K562 treated with DMSO at 1 percent for 12 hours (cell line): Measurements from ENCODE around the gene HSPA5. TPM values are rescaled to one million over a fixed set of nuclear protein-coding genes. Genes with fewer than 3 reads are reported as not detected.

Experiments
- total RNA-seq: library from RNA; unstranded; fragments of 300-600 nt; gene quantifications from 2 replicates; pipeline ENCODE4 v1.2.3, GENCODE V29; 2022; ENCODE audit not compliant: insufficient read depth

HSPA5 gene
- 199 and 353 TPM in 2 replicates for total RNA-seq

GRCh38 chr9:125241000-125241862 is at the start of gene HSPA5:
HSPA5 (minus strand) TSS chr9:125241343; CDS start chr9:125241126, 217 bp downstream.

GRCh38 chr9:125261501-125262293 is 20.6 kb upstream of the HSPA5 start, which contains the start of gene GAPVD1:
GAPVD1 (plus strand) TSS chr9:125261826; CDS start chr9:125298922, 37,096 bp downstream.

GRCh38 chr9:125200216-125201047 is 40.7 kb downstream of the HSPA5 start, which contains the start of gene RABEPK:
RABEPK (plus strand) TSS chr9:125200542; CDS start chr9:125203014, 2,472 bp downstream.

GRCh38 chr9:125189361-125190289 is 51.5 kb downstream of the HSPA5 start, which contains the start of gene PPP6C:
PPP6C (minus strand) TSS chr9:125189803; CDS start chr9:125189718, 85 bp downstream.

Other genes starting within 250 kb of the HSPA5 start
- 0.74 and 5.5 TPM in 2 replicates for gene SCAI, start 97.8 kb downstream of the HSPA5 start, total RNA-seq
- gene PPP6C, start 51.5 kb downstream of the HSPA5 start, total RNA-seq = 15.6 and 30.0 TPM in 2 replicates
- gene RABEPK, start 40.8 kb downstream of the HSPA5 start, total RNA-seq = 17.4 and 20.1 TPM in 2 replicates
- 10.9 and 46.7 TPM in 2 replicates for gene GAPVD1, start 20.5 kb upstream of the HSPA5 start, total RNA-seq